ENCODE results near the gene SS18.

Gene SS18

DNA sequence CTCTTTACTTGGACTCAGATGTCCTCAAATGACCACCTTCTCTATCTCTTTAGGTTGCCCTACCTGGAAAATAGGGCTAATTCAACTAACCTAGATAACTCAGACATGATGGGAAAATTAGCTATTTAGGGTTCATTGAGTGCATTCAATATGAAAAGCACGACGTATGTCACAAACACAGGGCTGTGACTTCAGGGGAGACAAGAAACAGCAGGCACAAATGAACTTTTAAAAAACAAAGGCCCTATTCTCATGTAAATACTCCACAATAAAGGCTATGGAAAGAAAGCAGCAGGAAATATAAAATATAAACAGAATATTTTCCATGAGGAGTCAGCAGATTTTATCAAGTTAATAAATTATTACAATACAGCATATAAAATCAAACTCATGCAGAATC is 97.8 kb downstream of the SS18 start:
- DNase-seq, result no peak

DNA sequence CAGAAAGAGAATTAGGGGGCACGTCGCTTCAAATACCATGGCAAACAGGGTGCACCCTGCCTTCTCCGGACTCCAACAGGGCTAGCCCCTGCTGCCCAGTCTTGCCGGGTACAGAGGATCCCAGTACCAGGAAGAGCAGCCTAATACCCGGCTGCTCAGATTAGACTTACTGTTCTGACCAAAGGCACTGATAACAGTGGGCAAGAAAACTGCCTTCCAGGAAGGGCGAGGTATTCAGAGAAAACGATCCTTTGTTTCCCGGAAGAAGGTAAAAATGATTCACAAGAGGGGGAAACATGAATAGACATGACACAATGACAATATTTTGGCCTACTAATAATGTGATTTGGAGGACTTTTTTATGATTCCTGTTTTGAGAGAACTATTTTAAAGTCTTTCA is 99.9 kb downstream of the SS18 start:
- no peak for DNase-seq

DNA sequence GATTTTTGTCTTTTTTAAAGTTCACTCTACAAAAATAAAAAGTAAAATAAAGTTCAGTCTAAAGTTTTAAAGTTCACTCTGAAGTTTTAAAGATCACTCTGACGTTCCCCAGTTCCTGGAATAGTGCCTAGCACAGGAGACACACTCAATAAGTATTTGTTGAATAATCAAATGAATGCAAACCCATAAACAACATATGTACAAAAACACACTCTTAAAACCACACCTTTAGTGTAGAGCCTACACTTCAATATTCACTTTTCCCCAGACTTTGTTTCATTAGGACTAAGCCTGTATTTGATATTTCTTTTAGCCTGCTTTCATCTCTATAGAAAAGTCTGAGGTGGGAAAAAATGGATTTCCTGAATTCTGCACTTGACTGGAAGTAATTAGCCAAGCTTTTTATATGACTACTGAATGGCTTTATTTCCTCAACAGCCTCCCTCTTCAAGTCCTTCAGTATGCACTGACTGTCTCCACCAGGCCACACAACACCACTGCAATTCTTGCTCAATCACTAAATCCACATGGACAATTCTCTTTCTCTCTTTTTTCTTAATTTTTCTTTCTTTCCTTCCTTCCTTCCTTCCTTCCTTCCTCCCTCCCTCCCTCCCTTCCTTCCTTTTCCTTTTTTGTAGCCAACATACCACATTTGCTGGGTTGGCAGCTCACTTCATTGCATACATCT is 104.6 kb downstream of the SS18 start:
- no peak for DNase-seq

GRCh38 chr18:25983730-25984129 is 106.7 kb downstream of the SS18 start:
- DNase-seq, result no peak

DNA sequence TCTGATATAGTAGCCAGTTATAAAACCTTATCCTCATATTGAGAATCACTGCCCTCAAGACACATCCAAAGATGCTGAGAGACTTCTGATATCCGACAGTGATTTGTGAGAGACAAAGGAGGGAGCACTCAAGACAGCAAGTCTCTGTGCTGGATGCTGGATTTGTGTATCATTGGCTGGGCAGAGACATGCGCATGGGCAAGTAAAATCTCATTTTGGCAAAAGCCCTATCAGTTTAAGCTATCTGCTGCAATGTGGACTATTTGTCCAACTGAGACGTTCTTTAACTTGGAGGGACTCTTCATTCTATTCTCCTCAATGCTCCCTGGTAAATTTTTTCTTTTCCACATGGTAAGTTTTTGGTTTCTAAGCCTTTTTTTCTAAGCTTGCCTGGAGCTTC is 107.5 kb downstream of the SS18 start:
- DNase-seq, result no peak

GRCh38 chr18:25982153-25982552 is 108.3 kb downstream of the SS18 start:
- no peak for DNase-seq

GRCh38 chr18:25979369-25980040 is 110.9 kb downstream of the SS18 start:
- DNase-seq, result no peak

- no peak for DNase-seq
Measured at GRCh38 chr18:25976554-25976953, 113.9 kb downstream of the SS18 start.

GRCh38 chr18:25974630-25975077 is 115.8 kb downstream of the SS18 start:
- no peak for DNase-seq
